AG20443 (cell line): ENCODE data around the gene TNNI3K.

Experiments
- DNase-seq: peaks from one replicate; pipeline ENCODE4 v3.0.0; 2012; ENCODE audit warnings: low spot score, mixed read lengths

The TNNI3K gene

DNA sequence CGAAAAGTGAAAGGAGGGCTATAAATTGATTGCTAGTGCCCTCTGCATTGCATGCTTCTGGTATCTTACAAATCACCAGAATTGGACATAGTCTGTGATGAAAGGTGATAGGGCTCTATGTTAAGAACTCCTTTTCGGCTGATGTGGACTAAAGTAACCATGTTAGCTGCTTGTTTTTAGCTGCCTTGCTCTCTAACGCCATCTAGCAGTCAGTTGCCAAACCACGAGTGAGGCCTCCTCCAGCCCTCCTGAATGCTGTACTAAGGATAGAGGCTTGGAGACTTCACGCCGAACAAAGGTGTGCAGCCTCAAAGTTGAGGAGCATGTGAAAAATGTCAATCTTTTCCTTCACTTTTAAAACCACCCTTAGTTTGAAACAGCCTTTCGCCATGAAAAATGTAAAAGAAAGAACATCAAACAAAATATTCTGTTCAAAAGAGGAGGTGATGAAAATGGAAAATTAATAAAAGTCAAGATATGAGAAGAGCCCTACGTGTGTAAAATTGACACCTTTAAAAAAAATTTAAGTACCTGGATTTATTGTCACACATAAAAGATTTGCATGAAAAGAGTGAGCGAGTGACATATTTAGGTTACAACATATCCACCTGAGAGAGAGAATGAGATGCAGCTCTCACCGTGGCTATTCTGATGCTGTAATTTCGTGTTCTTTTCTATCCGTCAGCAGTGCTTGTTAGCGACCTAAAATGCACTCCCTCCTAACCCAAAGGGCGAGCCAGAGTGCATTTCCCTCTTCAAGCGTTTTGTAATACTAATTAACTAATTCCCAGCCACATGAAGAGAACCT lies 269.1 kb downstream of the TNNI3K start:
- peak; percentile 52 for DNase-seq

DNA sequence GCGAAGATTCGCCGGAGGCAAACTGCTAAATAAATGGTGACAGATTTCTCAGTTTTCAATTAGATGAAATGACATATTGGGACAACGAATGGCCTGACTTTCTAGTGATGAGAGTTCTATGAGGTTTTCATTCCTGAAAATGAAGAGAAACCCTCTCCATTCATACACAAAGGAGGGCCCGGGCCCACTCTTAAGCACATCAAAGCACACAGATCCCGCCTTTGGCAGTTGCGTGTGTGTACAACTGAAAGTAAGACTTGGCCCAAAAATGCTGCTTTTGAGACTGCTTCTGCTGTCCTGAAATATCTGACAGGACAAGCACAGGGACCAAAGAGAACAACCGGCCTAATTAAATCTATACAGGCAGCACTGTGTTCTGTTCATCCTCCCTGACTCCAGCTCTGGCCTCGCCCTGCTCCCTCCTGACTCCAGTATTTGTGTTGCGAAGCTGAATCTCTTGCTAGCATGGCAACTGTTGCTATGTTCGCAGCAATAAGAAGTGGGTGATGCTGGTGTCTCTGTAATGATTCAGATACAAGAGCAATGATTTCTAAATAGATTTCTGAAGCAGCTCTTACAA lies 269.8 kb downstream of the TNNI3K start:
- DNase-seq, result no peak

DNA sequence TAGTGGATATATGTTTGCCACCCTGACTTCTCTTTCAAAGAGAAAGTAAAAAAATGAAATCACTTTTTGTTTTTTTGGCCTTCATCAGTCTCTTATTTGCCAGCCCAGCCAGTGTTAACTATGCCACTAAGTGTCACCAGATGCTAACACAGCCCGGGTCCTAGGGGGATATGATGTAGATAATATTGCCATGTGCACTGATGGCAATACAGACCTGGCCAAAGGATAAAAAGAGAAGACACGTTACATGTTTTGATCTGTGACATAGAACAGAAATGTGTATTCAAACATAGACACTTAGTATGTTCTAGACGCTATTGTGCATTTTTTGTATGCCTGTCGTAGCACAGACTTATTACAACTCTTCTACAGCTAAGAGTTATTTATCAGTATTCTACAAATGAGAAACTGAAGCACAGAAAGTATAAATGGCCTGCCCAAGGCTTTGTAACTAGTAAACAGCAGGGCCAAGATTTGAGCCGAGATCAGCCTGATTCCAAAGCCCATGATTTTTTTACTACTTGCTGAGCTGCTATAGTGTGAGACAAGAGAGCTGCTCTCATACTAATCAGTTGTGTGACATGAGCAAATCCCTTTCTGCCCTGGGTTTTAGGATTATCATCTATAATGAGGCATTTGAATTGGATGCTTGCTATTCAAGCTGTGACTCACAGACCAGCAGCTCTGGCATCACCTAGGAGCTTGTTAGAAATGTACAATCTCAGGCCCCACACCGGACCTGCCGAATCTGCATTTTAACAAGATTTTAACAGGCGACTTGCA lies 270.9 kb downstream of the TNNI3K start:
- DNase-seq, result no peak

DNA sequence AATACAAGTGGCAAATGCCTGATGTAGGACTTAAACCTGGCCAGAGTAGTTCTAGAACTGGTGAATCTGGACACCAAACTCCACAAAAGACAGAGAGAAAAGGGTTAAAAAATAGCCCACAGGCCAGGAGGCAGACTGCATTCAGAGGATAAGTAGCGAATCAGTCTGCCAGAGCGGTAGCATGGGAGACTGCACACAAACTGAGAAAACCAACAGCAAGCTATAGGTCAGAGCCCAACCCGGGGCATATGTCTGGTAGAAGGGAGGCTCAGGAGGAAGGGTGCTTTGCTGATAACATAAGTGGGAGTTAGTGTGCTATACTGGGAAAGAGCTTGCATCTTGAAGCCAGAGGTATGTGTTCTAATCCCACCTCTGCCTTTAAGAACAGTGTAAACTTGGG lies 273.3 kb downstream of the TNNI3K start:
- no peak for DNase-seq

DNA sequence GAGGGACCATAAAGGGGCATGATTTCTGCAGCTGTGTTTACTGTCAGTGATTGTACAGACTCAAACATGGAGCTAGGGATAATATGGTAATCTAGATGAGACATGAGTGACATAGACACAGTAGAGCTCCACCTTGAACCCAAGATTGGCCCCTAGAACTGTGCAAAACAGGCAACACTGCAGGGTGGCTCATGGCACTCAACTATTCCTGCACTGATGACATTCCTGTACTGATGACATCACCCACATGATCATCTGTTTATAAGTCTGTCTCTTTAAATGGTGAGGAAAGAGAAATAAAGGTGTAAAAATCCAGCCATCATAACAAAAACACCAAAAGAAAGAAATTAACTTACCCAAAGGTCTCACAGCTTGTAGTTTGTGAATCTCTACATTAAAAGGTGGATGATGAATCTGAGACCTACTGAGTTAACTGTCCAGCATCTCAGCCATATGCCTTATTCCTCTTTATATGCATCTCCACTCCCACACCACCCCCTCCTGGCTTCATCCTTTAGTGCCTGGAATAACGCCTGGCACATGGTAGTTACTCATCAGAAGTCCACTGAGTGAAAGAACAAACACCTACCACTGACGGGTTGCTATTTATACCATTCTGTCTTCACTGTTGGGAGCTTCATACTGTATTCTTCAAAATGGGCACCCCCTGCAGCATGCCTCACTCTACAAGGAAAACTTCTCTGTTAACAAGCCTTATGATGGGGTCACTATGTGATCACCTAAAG lies 277.2 kb downstream of the TNNI3K start, which contains the start of gene LRRC53:
LRRC53 (minus strand) TSS at position 442 of the 746 bp plus-strand sequence. CDS start 29,262 bp downstream, outside the sequence.
- DNase-seq, result no peak

DNA sequence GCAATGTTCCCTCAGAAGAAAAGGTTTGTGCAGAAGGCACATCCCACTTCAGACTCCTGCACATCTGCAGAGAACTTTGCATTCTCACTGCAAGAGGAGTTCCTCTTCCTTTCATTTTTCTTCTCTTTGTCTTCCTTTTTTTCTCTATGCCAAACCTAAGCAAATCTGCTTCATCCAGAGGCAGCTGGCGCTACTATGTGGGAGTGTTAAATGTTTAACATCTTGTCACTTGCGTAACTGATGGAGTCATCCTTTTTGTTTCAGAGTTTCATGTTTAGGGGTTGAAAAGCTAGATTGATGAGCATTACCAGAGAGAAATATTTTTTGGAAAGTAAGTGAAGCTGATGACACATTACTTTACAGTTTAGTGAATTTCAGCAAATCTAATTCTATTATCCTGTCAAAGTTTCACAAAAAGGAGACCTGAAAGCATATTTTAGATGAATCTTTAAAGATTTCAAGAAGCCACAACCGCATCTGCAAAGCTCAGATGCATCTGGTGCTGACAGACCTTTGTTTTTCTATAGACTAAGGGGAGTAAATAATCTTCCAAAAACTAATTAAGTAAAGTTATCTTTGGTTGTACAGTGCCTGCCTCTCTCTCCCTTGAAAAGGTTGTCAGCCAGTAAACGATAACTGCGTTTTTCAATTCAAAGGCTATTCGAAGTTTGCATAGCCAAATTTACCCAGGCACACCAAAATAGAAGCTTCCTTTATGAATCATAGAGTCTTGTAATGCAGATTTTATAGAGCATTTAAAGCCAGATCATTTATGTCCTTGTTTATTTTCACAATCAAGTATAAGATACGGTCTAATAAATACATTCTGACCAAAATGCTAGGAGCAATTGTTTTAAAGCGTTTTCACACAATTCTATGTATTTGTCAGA lies 278.5 kb downstream of the TNNI3K start:
- DNase-seq, result peak; percentile 11

DNA sequence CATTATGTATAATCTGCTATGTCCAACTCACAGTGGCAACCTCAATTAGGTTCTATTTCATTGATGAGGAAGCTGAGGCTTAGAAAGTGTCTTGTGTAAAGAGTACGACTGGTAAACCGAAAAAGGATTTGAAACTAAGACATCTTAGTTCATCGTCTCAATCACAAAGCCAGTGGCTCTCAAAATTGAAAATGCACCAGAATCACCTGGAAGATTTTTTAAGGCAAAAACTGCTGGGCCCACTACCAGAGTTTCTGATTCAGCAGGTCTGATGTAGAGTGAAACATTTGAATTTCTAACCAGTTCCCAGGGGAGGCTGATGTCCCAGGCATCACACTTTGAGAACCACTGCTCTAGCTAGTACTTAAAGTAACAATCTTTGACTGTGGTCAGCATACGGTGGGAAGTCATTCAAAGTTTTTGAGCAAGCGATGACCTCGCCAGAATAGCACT lies 282.4 kb downstream of the TNNI3K start:
- DNase-seq, result no peak

DNA sequence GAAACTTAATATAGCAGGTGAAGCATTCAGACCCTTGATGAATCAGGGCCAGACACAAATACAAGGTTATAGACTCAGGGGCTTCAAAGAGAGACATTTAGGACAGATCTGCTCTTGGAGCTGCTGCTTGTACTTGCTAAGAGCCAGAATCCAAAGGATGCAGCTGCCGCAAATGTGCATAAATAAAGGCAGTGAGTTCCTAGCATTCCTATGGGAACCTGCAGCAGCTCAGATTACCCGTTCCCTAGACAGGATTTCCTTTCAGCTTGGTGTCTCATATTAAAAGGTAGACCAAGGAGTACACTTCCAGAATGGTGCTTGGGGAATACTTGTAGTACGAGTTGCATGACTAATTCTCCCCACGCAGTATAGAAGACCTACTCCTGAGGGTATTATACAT lies 287.0 kb downstream of the TNNI3K start:
- no peak for DNase-seq

DNA sequence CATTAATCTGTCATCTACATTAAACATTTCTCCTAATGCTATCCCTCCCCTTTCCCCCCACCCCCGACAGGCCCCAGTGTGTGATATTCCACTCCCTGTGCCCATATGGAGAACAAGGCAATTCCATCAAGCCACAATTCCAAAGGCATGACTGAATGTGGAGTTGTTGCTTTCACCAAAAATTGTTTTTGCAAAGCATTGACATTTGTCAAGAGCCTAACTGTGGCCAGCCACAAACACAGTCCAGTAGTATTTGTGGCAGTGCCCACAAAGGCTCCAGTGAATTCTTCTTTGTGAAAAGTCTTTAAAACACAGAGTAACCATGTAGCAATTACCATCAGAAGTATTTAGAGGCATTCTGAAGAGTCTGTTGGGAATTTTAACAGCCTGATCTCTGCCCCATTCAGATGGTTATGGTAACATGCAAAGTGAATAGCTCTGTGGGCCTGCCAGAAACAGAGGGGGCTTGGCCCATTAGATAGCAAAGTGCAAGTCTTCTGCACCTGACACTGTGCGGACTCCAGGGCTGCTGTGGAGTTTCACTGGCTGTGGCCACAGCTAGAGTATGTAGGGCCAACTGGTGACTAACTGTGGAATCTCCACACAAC lies 288.8 kb downstream of the TNNI3K start:
- peak; percentile 19 for DNase-seq

DNA sequence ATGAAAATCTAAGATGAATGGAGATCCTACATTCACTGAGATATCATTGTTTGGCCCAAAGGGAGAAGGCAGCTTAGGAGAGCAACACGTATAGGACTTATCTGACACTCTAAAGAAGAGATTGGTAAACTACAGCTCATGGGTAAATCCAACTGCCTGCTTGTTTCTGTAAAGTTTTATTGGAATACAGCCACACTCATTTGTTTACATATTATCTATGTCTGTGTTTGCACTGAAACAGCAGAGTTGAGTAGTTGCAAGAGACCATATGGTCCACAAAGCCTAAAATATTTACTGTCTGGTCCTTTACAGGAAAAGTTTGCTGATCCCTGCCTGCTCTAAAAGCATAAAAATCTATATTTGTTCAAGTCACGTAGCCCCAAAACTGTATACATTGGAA lies 291.5 kb downstream of the TNNI3K start:
- DNase-seq, result no peak

DNA sequence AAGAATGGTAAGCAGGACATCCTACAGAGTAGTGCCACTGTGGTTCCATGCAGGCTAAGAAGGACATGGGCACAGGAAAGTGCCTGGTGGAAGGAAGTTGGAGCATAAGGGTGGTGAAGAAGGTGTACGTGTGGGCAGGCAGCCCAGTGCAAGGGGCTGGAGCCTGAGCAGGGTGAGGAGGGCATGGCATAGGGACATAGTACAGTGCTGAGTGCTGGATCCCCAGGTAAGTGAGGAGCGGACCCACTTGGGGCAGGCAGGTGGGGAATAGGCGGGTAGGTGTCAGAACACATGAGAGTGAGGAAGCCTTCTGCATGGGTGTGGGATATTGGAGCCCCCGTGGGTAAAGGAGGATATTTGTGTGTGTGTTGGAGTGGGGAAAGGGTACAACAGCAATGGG lies 292.9 kb downstream of the TNNI3K start:
- DNase-seq, result no peak

DNA sequence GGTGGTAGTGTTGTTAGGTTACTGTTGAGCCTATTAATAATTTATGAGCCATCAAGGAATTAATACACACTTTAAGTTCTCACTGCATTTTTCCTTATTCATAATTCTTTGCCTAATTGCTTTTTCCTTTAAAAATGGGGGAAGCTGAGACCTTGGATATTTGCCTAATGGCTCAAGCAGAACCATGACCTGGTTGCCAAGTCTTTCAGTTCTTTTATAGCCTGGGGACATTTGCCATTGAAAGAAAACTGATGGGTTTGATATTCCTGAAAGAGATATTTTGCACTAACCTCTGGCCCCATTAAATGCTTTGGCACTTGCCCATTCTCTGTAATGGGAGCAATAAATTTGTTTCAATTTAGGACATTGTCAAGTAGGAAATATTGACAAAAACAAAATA lies 295.7 kb downstream of the TNNI3K start:
- no peak for DNase-seq

DNA sequence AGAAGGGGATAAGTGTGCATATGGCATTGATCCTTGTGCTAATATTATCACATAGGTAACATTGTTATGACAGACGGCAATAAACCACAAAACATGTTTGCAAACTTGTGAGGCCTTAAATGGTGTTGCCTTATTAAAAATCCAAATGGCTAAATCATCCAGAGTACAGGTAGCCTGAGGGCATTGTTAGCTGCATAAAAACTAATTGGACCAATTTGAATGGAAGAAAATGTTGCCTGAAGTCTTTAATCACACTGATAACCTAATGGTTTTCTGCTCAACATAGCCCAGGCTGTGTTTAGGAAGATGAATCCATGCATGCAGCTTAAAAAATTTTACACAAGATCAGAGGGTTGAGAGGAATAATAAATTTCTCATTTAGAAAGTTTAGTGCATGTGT lies 296.6 kb downstream of the TNNI3K start:
- DNase-seq, result no peak

DNA sequence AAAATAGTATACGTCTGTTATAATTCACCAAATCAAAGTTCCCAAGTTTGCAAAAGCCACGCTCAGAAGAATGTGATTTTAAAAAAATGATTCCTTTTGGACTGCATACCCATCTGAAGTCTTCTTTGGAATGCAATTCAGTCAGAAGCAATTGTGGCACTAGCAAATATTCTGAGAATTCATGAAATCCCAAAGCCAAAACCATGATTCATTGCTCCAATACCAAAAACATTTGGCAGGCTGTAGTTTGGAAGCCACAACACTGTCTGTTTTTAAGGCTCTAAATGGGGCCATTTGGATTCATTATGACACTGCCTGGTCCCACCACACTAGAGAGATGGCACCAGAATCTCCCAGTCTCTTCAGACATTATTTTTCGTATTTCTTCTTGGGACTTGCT lies 299.1 kb downstream of the TNNI3K start:
- DNase-seq, result peak; percentile 74

DNA sequence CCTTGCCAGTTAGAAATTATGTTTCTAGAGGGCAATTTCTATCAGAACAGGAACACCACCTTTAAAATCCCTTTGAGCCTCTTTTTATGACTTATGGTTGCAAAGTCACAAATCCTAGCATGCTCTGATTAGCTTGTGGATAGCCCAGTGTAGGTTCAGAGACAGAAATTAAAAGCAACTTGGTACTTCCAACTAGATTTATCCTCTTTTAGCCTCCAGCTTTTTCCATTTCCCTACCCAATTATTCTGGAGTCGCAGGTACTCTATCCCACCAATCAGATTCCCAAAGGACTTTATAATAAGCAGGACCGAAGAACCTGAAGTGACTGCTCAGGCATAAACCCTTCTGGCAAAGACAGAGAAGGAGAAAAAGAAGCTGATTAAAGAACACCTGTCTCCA lies 310.6 kb downstream of the TNNI3K start:
- DNase-seq, result no peak

DNA sequence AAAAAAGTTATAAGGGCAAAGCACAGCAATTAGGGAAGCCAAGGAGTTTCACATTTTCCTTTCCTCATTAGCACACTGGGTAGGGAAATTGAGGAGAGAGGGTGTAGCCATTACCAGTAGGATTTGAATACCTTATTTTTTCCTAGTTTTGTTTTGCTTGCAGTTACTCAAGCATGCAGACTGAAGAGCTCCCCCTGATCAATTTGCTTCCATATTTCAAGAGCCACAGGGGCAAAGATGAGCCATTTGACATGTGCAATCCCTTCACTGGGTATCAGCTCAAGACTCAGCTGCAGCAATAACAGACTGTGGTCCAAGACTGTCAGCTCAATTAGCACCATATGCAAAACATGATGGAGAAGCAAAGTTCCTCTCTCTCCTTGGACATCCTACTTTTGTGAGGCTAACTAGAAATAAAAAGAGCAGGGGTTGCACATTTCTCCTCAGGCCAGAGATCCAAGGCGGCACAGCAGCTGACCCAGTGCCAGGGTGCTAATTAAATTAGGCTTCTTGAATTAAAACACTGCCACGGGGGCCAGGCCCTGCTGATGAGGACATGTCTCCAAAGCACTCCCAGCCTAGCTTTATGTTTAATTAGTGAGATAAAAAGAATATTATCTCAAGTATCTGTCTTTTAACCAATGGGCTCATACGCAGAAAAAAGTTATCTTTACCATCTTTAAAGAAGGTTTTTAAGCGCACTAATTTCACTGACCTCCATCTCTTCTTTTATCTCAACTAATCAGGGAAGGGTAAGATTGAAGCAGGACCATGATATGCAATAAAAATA lies 314.0 kb downstream of the TNNI3K start:
- DNase-seq, result no peak

DNA sequence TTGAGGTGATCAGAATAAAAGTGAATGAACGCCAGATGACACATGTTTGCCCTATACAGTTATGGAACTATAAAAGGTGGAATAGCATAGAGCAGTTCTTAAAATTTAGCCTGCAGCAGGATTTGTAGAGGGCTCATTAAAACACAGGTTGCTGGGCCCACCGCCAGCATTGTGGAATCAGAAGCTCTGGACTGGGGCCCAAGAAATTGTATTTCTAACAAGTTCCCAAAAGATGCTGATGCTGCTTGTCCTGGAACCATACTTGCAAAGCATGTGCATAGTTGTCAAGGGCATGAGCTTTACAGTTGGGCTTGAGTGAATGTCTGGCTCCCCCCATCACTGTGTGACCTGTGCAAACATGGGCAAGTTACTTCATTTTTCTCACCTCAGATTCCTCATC lies 314.7 kb downstream of the TNNI3K start:
- no peak for DNase-seq

DNA sequence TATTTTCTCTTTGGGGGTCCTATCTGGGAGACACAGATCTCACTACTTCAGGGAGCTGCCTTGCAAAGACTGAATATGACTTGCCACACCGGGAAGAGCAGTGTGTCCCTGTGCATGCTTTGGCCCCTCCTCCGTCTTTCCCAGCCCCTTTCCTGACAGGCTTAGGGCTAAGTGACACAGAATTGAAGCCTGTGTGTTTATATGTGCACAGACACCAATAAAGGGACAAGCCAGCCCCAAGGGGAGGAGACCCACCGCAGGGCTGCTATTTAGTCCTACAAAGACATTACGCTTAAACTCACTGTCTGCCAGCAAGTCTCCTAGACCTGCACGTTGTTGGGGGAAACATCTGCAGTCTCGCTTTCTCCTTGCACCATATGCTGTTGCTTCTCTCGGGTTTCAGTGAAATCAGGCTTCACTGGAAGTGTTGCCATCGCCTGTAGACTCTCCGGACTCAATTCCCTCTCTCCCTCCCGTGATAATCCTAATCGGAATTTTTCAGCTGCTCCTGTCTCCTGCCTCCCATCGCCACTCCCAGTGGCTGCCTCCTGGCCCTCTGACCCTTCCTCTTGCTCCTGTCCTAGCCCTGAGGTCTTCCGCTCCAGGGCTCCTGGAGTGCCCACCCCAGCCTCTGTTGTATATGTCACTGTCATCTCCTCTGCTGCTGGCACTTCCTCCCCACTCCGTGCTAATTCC lies 335.8 kb downstream of the TNNI3K start:
- DNase-seq, result no peak

DNA sequence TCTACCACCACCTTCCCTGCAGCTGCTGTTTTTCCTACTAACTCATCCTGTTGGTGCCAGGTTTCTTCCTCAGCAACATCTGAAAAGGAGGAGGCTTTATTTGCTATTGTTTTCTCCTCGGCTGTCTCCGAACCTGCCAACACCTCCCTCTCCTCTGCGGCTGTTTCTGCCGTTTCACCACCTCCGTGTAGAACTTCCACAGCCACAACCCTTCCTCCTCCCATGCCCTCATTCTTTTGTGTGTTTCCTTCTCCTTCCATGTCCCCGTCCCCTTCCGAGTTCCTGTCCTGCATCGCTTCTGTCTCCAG lies 336.3 kb downstream of the TNNI3K start:
- DNase-seq, result no peak
